ENCODE data around the gene ESR1. TPM values are rescaled to one million over a fixed set of nuclear protein-coding genes. Genes with fewer than 3 reads are reported as not detected.

The ESR1 gene
- polyA plus RNA-seq, 1 of the 3 experiments (the other 2 are of a cell fraction) = under 0.01 TPM

- Histone ChIP-seq H3K36me3 (replicated peaks in 1 of 2; ENCODE audit: control insufficient read depth in 1 of 2, insufficient read depth in 2 of 2, low read length in 1 of 2) (no peaks in the 10 kb centered on the region), H3K79me2 (ENCODE audit: insufficient read depth) (no peaks in the 10 kb centered on the region), H3K9ac (no peak overlapping the region), H2AFZ (ENCODE audit: low read depth) (no peak overlapping the region), H3K4me2 (no peak overlapping the region), H3K4me1 (ENCODE audit: control insufficient read depth in 1 of 2, insufficient read depth in 2 of 2, low read depth in 1 of 2, low read length in 1 of 2) (peaks cover 0 to 26% of the 10 kb centered on the region in 2 experiments; a peak in 2 of 4 replicates), H4K20me1 (ENCODE audit: insufficient read depth) (no peaks in the 10 kb centered on the region), H3K9me2 (no peaks in the 10 kb centered on the region), H3K27me3 (ENCODE audit: insufficient read depth) (no peaks in the 10 kb centered on the region), H3K27ac (ENCODE audit: low read depth in 2 of 2, low read length in 1 of 2) (no peak overlapping the region; a peak in 1 of 4 replicates), H3K9me3 (no peaks in the 10 kb centered on the region), H3K4me3 (ENCODE audit: low read depth in 2 of 2, low read length in 1 of 2) (no peak overlapping the region), H3F3A (replicated peaks; ENCODE audit: insufficient read depth) (peaks cover 4% of the 10 kb centered on the region)
- TF ChIP-seq POLR2AphosphoS5 (IDR thresholded peaks at IDR 0.05; ENCODE audit: low read depth, low read length) (no peak), TCF12 (IDR thresholded peaks at IDR 0.05) (no peak), SIN3A (IDR thresholded peaks at IDR 0.05; ENCODE audit: borderline replicate concordance, low read depth, low read length) (no peak), ELF1 (IDR thresholded peaks at IDR 0.05) (no peak), SMC3 (IDR thresholded peaks at IDR 0.05; ENCODE audit: low read depth, low read length) (no peak), RAD21 (IDR thresholded peaks at IDR 0.05; ENCODE audit: low read length) (no peak), ZBTB33 (IDR thresholded peaks at IDR 0.05; ENCODE audit: borderline replicate concordance, low read depth) (no peak), NFIC (IDR thresholded peaks at IDR 0.05; ENCODE audit: borderline replicate concordance) (no peak), PBX3 (IDR thresholded peaks at IDR 0.05) (no peak), RXRA (IDR thresholded peaks at IDR 0.05; ENCODE audit: borderline replicate concordance, low read depth) (no peak), CTCF (IDR thresholded peaks at IDR 0.05) (no peak), MAX (IDR thresholded peaks at IDR 0.05; ENCODE audit: low read depth) (no peak), USF2 (IDR thresholded peaks at IDR 0.05; ENCODE audit: borderline replicate concordance, low read depth, low read length) (no peak), JUND (IDR thresholded peaks at IDR 0.05) (no peak), RFX5 (IDR thresholded peaks at IDR 0.05; ENCODE audit: low read length) (no peak), GABPA (IDR thresholded peaks at IDR 0.05; ENCODE audit: low read depth) (no peak), TEAD4 (IDR thresholded peaks at IDR 0.05; ENCODE audit: borderline replicate concordance, insufficient read depth) (no peak), FOSL2 (IDR thresholded peaks at IDR 0.05; ENCODE audit: borderline replicate concordance, low read depth) (no peak)
- 89% methylated on average over 9 of the region's 15 CpGs for WGBS (ENCODE audit: low lambda C conversion rate)
- POLR2A ChIA-PET = no interaction called here
- CTCF ChIA-PET = interaction anchor here (0.6 to 5.8 kb wide), 3 partner anchors 12 to 346 kb away, joined by 3 to 31 read pairs (median 5); no protein-coding TSS in a partner anchor
- DNase-seq = no peak
Measured at GRCh38 chr6:152112491-152113261, 305.2 kb downstream of the ESR1 start.

All from SK-N-SH (cell line).